HG03045 (cell line): ENCODE results near the gene LYL1.

Experiments
- ATAC-seq: cut with Tn5 transposase; IDR thresholded peaks from one replicate; pipeline ENCODE4 v1.9.1; 2021; ENCODE audit warnings: mild to moderate bottlenecking, moderate library complexity; ENCODE audit not compliant: unreplicated experiment

Gene LYL1

GRCh38 chr19:13078381-13078780 lies 24.3 kb downstream of the LYL1 start:
- ATAC-seq: no peak

GRCh38 chr19:13077240-13077639 lies 25.4 kb downstream of the LYL1 start:
- no peak for ATAC-seq

GRCh38 chr19:13076787-13077186 lies 25.9 kb downstream of the LYL1 start:
- no peak for ATAC-seq

GRCh38 chr19:13076320-13076719 lies 26.3 kb downstream of the LYL1 start:
- ATAC-seq: no peak

GRCh38 chr19:13074378-13074777 lies 28.3 kb downstream of the LYL1 start:
- no peak for ATAC-seq

- ATAC-seq: no peak
Measured at GRCh38 chr19:13073263-13073662, 29.4 kb downstream of the LYL1 start.

- no peak for ATAC-seq
Measured at GRCh38 chr19:13072188-13072908, 30.3 kb downstream of the LYL1 start.

- ATAC-seq: no peak
Measured at GRCh38 chr19:13071444-13072187, 31.0 kb downstream of the LYL1 start.

- ATAC-seq: no peak
Measured at GRCh38 chr19:13070425-13071140, 32.1 kb downstream of the LYL1 start.

- no peak for ATAC-seq
Measured at GRCh38 chr19:13069415-13070359, 33.0 kb downstream of the LYL1 start.

- no peak for ATAC-seq
Measured at GRCh38 chr19:13068085-13068846, 34.4 kb downstream of the LYL1 start.

GRCh38 chr19:13066933-13067807 lies 35.5 kb downstream of the LYL1 start:
- no peak for ATAC-seq

- no peak for ATAC-seq
Measured at GRCh38 chr19:13066226-13066625, 36.4 kb downstream of the LYL1 start.

- ATAC-seq: no peak
Measured at GRCh38 chr19:13064092-13064489, 38.6 kb downstream of the LYL1 start.

- ATAC-seq: no peak
Measured at GRCh38 chr19:13063461-13064091, 39.1 kb downstream of the LYL1 start.

GRCh38 chr19:13062317-13062716 lies 40.3 kb downstream of the LYL1 start:
- ATAC-seq: no peak

GRCh38 chr19:13060964-13061927 lies 41.4 kb downstream of the LYL1 start:
- no peak for ATAC-seq
